Tongue (tissue), 2 donors: ENCODE results near the gene RSRC1. TPM values are rescaled to one million over a fixed set of nuclear protein-coding genes. Genes with fewer than 3 reads are reported as not detected.
A peak's percentile ranks its signal among the peaks of the same experiment; 100 is the strongest.
"Not testable (repeated sequence)": the region's sequence is repeated elsewhere in the genome, so short reads cannot be mapped to it uniquely, and the experiment has no call there.

Experiments
- DNase-seq: peaks from one replicate; pipeline ENCODE4 v3.0.0-alpha.2; 2015
- total RNA-seq: library from RNA; depleted of rRNA; stranded (reverse); fragments of >200 nt; gene quantifications from one replicate; pipeline ENCODE4 v1.2.3, GENCODE V29; 2014

Gene RSRC1
- total RNA-seq, 1 donor from 2014 or later, result 62.7 TPM

DNA sequence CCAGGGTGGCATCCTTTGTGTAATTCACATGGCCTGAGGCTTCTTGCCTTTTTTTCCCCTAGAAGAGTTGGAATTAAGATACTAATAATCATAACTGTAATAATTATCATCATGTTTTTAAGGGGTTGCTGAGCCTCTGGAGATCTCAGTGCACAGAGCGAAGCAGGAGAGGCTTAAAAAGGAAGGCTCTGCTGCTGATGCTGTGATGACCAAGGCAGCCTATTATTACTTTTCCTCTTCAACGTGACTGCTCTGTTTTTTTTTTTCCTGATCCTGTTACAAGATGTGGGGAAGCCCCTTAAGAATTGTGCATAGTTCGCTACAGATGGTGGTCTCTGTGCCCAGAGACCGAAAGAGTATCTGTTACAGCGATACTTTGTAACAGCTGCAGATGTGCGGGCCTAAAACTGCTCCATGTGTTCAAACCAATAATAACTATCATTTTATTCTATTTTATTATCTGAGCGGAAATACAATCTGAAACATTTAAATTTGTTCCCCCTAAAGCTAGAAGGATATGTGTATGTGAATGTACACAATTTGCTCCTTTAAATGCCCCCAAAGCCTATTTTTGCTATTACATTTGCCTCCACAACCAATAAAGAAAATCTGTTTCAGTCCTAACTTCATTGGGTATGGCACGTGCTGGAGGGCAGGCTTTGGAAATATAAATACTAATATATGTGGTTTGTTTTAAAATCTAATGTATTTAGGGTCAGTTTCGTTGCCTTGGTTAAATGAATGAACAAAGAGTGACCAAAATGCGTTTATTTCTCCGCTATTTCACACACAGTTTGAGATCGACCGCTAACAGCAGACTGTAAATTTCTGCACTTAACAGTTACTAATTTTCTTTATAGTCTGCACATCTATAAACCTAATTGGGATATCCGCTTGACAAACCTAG, 8.3 kb upstream of the RSRC1 start:
- DNase-seq, result peak; percentile 45

DNA sequence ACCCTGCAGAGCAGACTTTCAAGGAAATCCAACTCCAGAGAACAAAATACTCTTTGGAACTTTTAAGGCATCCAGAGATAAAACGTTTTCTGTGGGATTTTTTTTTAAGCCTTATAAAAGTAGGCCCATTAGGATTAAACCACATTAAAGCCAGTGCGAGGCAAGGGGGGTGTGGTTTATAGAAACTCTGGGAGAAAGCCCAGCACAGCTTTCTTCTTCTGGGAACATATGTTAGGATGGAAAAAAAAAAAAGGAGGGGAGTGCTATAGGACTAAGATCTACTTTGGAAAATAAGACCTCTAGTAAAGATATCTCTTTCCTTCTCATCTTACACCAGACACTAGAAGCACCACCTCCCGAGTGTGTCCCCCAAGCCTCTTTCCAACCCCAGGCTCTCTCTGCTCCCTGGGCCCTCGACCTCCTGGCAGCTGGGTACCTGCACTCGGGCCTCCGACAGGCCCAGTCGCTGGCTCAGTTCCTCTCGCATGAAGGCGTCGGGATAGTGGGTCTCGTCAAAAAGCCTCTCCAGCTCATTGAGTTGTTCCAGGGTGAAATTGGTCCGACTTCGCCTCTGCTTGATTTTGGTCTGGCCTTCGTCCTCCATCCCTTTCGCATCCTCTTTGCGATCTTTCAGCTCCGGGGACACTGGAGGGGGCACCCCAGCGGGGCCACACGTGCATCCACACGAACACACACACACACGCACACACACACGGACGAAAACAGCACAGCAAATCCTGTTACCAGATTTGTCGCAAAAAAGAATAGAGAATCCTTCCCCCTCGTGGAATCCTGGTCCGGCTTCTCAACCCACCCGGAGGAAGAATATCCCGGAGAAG, 7.4 kb upstream of the RSRC1 start:
- DNase-seq, result peak; percentile 19

DNA sequence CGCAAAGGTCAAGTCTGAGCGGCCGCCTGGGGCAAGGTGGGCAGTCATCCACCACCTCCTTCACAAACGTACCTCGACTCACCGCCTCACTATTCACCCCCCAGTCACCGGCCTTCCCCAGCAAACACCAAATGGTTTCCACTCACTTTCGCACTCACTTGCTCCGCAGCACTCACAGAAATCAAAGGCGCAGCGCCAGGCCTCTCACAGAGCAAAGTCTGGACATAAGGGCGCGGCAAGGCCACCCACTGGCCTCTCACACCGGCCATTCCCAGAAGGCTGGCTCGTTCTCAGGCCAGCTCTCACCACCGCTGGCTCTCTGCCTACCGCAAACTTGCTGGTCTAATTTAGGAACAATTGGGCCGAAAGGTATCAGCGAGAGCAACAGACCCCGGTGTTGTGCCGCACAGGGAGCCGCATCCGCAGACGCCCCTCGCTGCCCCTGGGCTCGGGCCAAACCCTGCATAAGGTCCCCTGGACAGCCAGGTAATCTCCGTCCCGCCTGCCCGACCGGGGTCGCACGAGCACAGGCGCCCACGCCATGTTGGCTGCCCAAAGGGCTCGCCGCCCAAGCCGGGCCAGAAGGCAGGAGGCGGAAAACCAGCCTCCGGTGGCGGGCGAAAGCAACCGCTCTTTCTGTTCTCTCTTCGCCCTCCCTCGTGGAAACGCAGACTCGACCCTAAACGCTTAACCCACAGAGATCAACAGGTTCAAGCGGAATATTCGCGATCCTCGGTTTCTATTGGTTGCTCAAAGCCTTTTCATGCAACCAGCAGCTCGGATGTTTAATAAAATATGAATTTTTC, 6.6 kb upstream of the RSRC1 start:
- peak; percentile 32 for DNase-seq

DNA sequence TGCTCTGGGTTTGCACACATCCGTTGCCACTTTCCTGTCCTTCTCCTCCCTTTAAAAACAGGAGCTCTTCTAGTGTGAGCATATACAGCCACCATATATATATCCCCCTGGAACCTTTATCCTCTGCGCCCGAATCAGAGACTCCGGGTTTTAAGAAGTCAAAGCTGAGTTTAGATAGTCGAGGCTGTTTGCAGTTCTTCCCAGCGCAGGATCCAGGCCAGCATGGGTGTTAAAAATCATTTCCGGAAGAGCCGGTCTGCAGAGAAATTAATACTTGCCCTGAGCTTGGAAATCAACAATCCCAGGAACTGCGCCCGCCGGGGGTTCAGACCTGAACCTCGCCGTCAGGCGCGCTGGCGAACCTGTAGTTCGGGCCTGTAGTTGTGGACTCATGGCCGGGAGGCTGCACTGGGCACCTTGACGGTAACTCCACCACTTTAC, 6.0 kb upstream of the RSRC1 start:
- peak; percentile 26 for DNase-seq

DNA sequence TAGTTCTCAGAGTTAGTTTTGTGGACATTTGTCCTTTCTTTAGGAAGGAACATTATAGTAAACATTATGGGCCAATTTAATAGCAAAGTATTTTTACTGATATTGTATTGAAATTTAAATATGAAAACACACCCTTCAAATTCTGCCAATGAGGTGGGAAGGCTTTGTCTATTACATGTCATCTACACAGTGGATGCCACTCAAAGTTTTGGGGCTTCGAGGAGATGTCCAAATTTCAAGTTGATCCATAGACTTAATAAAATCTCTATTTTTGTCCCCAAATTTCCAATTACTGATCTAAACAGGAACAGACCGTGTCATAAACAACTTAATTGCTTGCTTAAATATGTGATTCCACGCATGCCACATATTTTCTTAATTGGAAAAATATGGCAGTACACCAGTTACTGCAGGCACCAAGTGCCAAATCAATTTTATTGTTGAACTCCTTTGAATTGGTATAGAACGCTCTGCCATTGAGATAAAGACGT, 5.4 kb upstream of the RSRC1 start:
- DNase-seq, result peak; percentile 25

DNA sequence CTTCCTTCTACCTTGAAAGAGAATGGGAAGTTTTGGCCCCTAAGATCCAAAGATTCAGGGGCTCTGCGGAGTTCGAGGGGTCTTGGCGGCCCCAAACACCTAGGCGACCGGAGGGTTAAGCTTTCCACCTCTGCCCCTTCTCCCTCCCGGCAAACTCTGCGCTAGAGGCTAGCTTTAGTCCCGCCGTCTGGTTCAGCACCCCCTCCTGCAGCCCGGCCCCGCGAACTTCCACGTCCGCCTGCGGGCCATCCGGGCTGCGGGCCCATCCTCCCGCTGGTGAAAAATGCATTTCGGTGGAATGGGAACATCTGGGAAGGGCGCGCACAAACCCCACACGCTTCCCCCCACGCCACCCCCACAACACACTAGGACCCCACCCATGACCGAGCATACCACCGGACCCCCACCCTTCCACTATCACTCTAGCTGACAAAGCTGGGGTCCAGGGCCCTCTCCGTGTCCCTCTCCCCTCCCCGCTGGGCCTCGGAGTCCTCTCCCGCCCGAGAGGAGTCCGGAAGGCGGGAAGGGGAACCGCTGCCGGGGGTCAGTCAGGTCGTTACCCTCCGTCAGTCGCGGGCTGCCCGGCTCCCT, 4.7 kb upstream of the RSRC1 start:
- peak; percentile 24 for DNase-seq

DNA sequence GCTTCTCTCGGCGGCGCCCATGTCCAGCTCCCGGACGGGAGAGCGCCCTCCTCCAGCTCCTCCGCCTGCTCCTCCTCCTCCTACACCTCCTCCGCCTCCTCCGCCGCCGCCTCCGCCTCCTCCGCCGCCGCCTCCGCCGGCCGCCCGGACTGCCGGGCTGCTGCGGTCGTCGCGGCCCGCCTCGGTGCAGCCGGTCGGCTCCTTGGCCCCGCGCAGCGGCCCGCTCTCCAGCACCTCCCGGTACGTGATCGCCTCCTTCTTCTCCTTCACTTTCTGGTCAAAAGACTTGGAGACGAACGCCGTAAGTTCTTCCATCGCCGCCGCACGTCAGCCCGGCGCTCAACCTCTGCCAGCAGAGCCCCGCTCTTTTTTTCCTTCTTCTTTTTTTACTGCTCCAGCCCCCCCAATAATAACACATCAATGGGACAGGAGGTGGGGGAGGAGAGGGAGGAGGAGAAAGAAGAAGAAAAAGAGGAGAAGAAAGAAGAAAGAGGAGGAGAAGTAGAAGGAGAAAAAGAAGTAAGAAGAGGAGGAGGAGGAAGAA, 4.1 kb upstream of the RSRC1 start:
- DNase-seq, result peak; percentile 28

DNA sequence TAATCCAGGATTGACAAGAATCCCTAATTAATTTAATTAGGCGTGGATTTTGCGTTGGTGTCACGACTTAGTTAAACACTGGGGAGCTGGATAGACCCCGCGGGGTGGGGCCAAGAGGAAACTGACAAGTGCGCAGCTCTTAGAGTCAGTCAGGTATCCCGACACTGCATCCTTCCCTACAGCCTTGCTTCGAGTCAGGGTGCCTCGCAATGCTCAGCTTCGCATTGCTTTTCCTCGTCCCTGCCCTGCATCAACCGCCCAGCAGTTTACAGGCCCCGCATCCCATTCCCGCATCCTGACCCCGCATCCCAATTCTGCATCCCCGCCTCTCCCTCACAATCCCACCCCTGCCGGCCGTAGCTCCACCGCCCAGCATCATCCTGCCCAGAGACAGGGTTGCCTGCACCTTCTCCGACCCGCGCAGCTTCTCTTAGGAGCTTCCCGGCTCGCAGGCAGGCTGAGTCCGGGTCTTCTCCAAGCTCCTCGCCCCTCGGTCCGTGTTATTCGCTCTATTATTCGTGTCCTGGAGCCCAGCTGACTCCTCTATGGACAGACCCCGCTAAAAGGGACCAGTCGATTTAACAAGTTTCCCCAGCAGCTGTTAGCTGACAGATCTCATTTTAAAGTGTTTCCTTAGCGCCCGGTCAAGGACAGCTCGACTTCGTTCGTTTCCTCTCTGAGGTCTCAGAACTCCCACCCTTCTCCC, 3.0 kb upstream of the RSRC1 start:
- DNase-seq, result peak; percentile 28

DNA sequence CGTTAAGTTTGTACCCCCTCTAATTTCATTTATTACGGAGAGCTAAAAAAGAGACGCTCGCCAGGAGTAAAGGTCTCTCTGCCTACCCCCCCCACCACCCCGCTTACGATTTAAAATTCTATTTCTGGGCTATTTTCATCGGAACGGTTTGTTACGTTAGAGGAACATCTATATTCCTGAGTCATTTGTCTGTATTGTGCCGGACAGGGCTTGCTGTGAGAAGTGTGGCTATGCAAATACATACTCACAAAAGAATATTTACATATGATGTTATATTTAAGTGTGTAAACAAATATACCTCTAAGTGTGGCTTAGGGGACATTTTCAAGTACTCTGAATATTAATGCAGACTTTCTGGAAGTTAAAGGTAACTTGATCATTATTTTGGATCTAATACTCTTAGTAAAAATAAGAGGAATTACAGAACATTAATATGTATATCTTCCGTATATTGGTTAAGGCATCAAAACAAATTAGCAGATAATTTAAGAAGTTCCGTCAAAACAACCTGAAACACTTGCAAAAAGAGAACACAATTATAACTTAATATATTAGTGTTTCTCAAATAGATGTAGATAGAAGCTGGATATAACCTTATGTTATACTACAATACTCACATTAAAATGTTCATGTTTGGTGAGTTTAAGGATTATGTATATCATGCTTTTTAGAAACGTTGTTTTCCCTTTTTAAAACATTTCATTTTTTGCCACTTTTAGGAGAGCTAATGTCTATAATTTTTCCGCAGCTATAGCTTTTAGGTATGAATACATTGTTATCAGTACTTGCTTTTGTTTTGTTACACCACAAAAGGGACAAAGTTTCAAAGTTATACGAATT, 2.1 kb upstream of the RSRC1 start:
- peak; percentile 57 for DNase-seq

DNA sequence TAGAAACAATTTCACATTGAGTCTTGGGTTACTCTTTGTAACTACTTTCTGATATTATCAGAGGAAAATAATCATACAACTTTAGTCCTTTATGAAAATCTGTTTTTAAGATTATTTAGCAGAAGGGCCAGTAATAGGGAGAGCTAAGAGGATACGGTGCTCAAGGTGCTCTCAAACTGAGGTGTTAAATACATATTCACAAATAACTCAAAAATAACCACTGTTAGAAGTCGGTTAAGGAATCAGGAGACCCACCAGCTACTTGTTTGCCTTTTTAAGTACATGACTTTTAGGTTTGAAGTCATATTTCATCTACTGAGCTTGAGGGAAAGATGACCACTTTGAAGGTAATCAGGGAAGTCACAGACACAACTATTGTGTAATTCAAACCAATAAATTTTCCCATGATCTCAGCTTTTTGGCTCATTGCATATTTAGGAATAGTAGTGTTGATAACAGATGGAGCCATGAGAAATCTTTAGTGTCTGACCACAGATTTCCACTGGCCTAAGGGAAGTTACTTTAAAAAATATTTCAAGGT, 1.4 kb upstream of the RSRC1 start:
- DNase-seq, result peak; percentile 35

DNA sequence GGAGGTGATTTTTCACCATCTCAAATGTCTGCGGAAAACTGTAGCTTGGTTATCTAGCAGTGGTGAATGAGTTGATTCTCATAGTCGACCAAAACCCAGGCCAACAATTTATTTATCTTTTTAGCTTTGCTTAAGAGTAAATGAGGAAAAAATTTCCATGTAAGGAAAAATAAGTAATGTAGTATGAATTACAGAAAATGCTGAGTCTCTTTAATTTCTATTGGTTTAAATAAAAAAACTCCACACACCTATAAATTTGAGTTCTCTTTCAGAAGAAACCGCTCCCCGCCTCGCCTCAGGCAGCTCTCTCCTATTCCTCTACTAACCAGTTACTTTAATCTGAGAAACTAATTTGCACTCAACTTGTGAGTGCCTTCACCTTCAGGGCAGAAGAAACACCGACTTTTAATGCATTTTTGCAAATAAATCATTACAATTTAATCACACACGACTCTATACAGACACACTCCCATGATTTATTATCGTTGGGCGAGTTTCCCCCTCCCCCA, 540 bp upstream of the RSRC1 start:
- no peak for DNase-seq

DNA sequence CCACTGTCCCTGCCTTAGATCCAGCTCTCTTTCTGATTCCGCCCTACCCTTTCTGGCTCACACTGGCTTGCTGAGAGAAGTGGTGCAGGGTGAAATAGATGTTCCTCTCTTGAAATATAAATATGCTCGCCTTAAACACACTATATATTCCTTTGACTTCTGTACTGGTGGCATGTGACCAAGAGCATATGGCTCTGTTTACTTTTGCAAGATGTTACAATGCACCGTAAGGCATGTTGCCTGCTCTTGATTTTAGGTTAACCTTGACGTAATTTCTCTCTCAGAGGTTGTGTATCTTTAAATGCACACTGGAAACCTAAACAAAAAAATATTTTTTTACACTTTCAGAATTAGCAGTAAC, 749 bp downstream of the RSRC1 start:
- no peak for DNase-seq

DNA sequence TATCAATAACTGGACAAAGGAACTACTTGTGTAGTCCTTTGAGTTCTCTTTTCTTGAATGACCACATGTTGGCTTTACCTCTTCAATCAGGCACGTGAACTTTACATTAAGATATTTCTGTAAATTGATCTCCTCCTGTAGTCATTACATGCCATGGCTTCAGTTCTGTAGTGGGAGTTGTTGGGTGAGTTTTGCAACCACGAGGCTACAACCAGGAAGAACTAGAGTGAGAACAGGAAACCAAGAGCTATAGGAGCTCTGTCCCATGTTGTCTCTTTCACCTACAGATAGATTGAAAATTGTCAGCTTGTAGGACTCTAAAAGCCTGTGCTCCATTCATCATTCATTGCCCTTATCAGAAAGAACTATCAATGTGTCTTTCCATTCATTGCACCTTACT, 2.0 kb downstream of the RSRC1 start:
- DNase-seq, result no peak

DNA sequence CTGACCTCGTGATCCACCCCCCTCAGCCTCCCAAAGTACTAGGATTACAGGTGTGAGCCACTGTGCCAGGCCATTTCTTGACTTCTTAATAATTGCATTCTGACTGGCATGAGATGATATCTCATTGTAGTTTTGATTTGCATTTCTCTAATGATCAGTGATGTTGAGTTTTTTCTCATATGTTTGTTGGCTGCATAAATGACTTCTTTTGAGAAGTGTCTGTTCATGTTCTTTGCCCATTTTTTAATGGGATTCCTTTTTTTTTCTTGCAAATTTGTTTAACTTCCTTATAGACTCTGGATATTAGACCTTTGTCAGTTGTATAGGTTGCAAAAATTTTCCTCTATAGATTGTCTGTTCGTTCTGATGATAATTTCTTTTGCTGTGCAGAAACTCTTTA, 3.7 kb downstream of the RSRC1 start:
- not testable (repeated sequence) for DNase-seq

DNA sequence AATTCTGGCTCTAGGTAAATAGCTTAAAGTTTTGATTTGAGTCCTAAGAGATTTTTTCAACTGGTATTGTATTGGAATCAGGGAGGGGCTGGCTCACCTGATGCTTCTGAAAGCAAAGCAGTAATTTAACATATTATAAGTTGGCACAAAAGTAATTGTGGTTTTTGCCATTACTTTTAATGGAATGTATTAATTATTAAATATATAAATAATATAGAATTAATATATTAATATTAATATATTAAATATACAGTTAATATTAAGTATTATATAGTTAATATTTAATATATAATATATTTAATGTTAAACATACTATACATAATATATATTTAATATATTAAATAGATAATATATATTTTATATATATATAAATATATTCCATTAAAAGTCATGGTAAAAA, 10.4 kb downstream of the RSRC1 start:
- DNase-seq, result no peak

DNA sequence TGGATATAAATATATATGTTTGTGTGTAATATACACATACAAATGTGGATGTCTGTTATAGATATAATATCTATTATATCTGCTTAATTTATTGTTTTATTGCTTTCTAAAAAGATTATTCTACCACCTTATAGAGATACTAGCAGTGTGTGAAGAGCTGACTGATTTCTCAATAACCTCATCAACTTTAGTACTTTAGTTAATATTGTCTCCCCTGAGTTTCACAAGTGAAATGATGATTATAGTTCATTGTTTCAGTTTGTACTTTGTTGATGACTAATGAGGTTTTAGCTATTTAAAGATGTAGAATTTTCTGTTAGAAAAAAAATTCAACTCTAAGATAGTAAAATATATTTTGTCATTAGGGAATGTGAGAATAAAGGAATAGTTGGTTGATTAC, 11.4 kb downstream of the RSRC1 start:
- no peak for DNase-seq

DNA sequence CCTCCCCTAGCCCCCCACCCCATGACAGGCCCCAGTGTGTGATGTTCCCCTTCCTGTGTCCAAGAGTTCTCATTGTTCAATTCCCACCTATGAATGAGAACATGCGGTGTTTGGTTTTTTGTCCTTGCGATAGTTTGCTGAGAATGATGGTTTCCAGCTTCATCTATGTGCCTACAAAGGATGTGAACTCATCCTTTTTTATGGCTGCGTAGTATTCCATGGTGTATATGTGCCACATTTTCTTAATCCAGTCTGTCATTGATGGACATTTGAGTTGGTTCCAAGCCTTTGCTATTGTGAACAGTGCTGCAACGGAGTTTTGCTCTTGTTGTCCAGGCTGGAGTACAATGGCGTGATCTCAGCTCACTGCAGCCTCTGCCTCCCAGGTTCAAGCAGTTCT, 12.8 kb downstream of the RSRC1 start:
- not testable (repeated sequence) for DNase-seq

DNA sequence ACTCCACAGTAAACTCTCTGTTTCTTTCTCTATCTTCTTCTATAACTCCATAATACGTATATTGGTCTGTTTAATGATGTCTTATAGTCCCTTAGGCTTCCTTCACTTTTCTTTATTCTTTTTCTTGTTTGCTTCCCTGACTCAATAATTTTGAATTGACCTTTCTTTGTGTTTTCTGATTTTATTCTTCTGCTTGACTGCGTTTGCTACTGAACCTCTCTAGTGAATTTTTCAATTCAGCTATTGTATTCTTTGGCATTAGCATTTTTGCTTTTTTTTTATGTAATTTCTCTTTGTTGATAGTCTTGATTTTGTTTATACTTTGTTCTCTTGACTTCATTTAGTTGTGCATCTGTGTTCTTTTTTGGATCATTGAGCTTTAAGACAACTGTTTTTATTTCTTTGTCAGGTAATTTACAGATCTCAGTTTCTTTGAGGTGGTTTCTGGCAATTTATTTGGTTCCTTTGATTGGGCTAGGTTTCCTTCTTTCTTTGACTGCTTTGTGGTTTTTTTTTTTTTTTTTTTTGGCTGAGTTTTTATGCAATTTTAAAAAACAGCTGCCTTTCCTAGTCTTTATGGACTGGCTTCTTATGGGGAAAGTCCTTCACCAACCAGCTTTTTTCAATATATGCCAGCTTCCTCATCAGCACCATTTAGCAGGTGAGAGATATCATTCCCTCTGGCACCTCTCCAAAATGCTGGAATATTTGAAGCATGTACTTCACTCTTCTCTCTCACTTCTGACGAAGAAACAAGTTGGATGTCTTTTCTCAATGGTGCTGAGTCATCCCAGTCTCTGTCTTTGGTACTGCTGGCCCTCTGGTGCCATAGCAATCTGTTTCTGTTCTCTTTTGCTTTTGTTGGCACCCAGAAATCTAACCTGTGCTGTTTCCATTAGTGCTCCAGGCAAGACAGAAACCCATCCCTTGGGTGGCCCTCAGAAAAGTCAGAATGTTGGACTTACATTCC, 17.6 kb downstream of the RSRC1 start:
- DNase-seq, result no peak
